HG03457 (cell line): ENCODE data around the gene PSMD5.

ENCODE experiments used
- ATAC-seq: cut with Tn5 transposase; IDR thresholded peaks from one replicate; pipeline ENCODE4 v1.9.1; 2021; ENCODE audit warnings: moderate number of reproducible peaks; ENCODE audit not compliant: unreplicated experiment

The PSMD5 gene

DNA sequence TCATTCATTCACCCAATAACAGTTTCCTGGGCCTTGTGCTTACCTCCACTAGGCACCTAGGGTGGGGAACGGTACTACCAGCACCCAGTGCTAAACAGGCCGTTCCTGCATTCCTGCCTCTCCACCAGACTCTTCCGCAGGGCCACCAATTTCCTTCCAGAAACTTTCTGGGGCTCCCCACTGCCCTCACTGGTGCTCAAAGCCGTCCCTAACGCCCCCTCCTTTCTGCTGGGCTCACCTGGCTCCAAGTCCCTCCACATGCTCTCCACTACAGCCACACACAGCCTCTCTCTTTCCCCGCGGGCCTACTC is 32.9 kb upstream of the PSMD5 start:
- ATAC-seq: no peak

- no peak for ATAC-seq
These were observed 32.5 kb upstream of the PSMD5 start for GRCh38 chr9:120875195-120875565.

DNA sequence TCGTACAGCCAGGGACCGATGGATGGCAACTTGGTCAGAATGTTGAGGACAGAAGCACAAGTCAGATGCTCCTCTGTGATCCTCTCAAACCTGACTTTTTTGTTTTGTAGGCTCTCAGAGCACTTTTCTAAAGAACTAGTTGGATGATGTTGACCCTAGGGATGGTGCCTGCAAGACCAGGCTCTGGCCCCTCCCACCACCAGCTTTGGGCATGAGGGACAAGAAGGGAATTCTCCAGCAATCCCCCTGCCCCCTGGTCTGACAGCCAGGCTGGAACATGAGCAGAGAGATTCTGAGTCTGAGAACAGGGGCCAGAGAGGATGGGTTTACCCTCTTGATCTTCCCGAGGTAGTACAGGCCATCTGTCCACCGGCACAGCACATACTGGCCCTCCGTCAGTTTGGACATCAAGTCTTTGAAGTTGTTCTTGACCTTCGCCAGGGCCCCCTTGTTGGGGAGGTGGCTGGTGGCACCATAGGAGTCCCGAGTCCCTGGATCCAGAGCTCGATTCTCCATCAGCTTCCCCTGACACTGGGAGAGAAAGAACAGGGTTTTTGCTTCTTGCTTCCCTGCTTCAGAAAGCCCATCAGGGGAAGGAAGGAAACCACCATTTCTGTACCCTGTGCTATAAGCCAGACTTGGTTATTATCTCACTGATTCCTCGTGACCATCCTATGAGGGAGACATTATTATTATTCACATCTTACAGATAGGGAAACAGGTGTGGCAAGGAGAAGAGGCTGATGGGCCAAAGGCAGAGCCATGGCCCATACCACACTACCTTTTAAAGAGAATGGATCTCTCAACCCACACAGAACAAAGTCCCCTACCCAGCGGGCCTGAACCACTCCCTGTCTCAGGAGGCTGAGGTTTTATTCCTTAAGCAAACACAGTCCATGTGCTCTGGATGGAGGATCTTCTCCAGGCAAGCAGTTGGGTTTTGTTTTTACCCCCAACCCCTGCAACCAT is 31.8 kb upstream of the PSMD5 start:
- no peak for ATAC-seq

- ATAC-seq: no peak
These were observed 30.8 kb upstream of the PSMD5 start for GRCh38 chr9:120873512-120873911.

DNA sequence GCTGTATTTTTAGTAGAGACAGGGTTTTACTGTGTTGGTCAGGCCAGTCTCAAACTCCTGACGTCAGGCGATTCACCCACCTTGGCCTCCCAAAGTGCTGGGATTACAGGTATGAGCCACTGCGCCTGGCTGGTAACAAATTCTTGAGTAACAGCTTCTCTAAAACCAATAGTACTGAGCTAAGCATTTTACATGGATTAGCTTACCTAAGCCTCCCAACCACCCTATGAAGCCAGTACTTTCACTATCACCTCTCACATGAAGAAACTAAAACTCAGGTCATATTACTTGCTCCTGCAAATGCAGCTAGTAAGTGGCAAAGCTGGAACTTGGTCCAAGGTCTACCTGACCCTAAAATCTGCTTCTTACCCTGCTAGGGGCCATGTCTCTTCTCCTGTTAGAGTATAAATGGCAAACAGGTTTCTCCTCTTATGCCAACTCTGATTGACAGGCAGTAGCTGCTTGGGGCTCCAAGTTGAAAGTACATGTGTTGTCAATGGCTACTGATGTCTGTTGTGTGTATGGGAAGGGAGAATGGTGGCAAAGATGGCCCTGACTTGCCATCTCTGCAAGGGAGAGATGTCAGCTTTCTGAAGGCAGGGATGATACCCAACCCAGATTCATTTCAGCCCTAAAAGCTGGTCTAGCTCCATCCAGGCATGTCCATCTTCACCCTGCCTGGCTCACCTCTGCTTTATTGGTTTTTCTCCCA is 30.2 kb upstream of the PSMD5 start:
- ATAC-seq: no peak

GRCh38 chr9:120870206-120870605 is 27.5 kb upstream of the PSMD5 start:
- ATAC-seq: no peak

DNA sequence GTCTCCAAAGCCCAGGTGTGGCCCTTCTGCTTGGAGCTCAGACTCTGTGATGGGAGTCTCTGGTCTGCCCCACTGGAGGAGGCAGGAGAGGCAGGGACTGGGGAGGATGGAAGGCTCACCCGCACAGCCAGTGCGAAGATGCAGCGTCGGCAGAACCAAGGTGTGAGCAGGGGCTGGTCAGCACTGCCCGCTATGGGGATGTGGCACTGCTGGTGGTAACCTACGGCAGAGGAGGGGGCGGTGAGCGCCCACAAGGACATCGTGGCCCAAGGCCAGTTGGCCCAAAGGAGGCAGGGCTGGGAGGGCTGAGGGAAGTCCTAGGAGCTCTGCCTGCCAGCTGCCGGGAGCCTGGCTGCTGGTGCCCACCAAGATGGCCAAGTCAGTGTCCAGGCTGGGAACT is 27.0 kb upstream of the PSMD5 start:
- no peak for ATAC-seq

GRCh38 chr9:120869360-120869687 is 26.6 kb upstream of the PSMD5 start:
- no peak for ATAC-seq

GRCh38 chr9:120868676-120869359 is 26.1 kb upstream of the PSMD5 start:
- peak; percentile 82 for ATAC-seq

DNA sequence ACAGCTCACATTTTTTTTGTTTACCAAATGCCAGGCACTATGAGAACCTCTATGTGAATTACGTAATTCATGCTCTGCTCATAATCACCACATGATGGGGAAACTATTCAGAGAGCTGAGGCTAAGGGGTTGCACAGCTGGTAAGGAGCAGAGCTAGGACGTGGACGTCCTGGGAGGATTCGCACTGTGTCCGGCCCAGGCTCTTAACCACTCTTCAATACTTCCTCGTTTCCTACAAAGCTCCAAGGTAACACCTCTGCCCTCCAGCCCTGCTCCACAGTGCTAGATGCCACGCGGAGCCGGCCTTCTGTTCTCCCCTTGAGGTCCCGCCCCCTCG is 25.6 kb upstream of the PSMD5 start:
- no peak for ATAC-seq

GRCh38 chr9:120867676-120868338 is 25.1 kb upstream of the PSMD5 start:
- no peak for ATAC-seq

DNA sequence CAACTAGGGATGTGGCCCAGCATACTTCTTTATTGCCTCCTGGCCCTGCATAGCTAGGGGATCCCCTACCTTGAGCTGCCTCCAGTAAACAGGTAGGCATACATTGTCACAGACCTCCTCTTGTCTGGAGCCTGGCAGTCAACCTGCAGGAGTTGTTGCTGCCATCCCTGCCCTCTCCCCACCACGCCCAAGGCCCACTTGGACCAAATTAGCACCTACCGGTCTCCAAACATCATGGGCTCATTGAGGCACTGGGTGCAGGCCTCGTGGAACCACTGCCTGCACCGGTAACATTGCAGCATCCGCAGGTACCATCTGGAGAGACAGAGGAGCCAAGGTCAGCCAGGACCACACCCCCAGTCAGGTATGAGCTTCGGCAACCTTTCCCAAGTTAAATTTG is 23.9 kb upstream of the PSMD5 start:
- ATAC-seq: no peak

DNA sequence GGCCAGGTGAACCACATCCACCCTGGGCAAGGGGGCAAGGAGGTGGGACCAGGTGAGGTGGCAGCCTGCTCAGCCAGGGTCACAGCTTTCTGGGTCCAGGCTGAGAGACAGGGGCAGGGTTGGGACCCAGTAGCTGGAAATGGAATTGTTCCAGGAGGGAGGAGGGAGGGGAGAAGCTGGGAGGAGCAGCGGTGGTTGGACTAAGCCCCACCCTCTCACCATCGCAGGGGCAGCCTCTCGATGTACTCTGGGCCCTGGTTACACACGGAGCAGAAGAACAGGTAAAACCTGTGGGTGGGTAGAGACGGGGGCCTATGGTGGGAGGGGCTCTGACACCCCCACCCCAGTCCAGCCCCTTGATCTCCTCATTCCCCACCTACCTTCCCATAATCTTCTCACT is 23.1 kb upstream of the PSMD5 start:
- ATAC-seq: no peak

DNA sequence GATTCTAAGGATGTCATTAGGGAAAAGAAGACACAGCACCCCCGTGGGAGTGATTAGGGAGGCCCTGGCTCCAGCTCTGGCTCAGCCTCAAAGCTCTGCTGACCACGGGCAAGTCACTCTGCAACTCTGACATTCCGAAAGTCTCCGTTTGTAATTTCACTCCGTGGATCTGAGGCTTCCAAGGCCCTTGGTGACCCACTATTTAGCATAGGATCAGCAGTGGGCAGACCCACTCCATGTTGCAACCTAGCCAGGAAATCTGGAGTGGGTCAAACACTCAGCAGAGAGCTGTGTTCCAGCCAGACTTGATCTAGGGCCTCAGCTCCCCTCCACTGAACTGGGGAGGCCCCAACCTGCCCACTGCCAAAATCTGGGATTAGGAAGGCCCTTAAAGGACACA is 22.5 kb upstream of the PSMD5 start:
- ATAC-seq: no peak

DNA sequence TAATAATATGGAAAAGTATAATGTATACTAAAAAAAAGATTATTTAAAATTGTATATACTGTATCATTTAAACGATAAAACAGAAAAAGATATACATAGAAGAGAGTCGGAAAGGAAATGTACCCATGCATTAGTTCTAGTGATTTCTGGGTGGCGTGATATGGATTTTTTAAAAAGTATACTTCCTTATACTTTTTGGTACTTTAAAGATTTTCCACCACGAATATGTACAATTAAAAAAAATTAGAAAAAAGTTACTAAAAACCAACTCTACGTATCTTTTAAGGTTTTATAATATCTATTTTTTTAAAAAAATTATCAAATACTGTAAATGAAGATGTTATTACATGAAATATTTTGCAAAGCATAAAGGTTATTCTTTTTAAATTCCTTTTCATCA is 22.0 kb upstream of the PSMD5 start:
- no peak for ATAC-seq

GRCh38 chr9:120863833-120864232 is 21.1 kb upstream of the PSMD5 start:
- ATAC-seq: no peak

DNA sequence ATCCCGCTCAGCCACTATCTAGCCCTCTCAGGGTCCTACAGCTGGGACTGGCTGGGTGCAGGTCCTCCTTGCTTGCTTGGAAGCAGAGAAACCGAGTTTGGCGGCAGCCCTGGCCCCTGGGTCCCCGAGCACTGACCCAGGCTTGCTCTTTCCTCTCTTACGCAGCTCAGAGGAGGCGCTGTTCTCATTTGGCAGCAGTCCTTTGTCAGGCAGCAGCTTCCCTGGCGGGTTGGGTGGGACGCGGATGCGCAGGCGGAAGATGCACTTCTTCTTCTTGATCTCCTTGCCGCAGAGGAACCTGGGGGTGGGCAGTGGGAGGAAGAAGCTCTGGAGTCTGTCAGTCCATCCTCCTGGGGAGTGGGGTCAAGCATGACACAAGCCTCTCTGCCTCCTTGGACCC is 19.7 kb upstream of the PSMD5 start:
- ATAC-seq: no peak

GRCh38 chr9:120861935-120862334 is 19.2 kb upstream of the PSMD5 start:
- ATAC-seq: no peak

DNA sequence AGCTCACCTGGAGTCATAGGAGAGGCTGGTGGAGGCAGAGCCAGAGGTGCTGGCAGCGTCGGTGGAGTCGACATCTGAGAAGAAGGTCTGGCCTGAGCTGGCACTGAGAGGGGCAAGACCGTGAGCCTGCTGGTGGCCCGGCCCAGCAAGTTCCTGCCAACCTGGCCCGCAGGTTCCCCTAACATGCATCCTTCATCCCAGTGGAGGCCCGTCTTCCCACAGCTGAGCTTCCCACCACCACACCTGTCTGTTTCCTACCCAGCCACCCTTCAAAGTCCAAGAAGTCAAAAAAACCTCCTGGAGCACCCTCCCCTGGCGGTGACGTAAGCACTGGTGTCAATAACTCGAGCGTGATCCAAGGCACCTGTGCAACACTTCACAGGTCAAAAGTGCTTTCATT is 17.4 kb upstream of the PSMD5 start:
- no peak for ATAC-seq

- no peak for ATAC-seq
These were observed 16.6 kb upstream of the PSMD5 start for GRCh38 chr9:120859361-120859760.

- ATAC-seq: no peak
These were observed 15.2 kb upstream of the PSMD5 start for GRCh38 chr9:120857902-120858301.

- ATAC-seq: no peak
These were observed 14.8 kb upstream of the PSMD5 start for GRCh38 chr9:120857481-120857880.
